GM12873 (cell line): Measurements from ENCODE around the gene KTN1.

Source experiments
- CTCF ChIP-seq: IDR thresholded peaks from 2 replicates; pipeline ENCODE4 v1.5.1; 2012; ENCODE audit warnings: low read depth, mild to moderate bottlenecking, moderate library complexity, low read length, control low read depth; ENCODE audit not compliant: insufficient read depth; ENCODE audit errors: missing control alignments

The KTN1 gene

GRCh38 chr14:55611859-55612258 lies 31.9 kb downstream of the KTN1 start:
- no peak for TF ChIP-seq CTCF

GRCh38 chr14:55614304-55614703 lies 34.3 kb downstream of the KTN1 start:
- no peak for TF ChIP-seq CTCF

- no peak for TF ChIP-seq CTCF
Measured at GRCh38 chr14:55620277-55620676, 40.3 kb downstream of the KTN1 start.

GRCh38 chr14:55620981-55621380 lies 41.0 kb downstream of the KTN1 start:
- no peak for TF ChIP-seq CTCF

- no peak for TF ChIP-seq CTCF
Measured at GRCh38 chr14:55621391-55621790, 41.4 kb downstream of the KTN1 start.

GRCh38 chr14:55624913-55625312 lies 44.9 kb downstream of the KTN1 start:
- TF ChIP-seq CTCF: no peak

- TF ChIP-seq CTCF: no peak
Measured at GRCh38 chr14:55625481-55625880, 45.5 kb downstream of the KTN1 start.
